Fibroblast of villous mesenchyme (primary cell): Measurements from ENCODE around the gene MPST. TPM values are rescaled to one million over a fixed set of nuclear protein-coding genes. Genes with fewer than 3 reads are reported as not detected.

Experiments used
- DNase-seq: peaks from one replicate; pipeline ENCODE4 v3.0.0-alpha.2; 2010; ENCODE audit warnings: low read depth
- H3K4me3 ChIP-seq: 2 replicates; pipeline ENCODE4 v1.5.1; 2011; ENCODE audit warnings: low read depth, mild to moderate bottlenecking, low read length
- total RNA-seq: library from RNA; depleted of rRNA; stranded (reverse); fragments of >200 nt; gene quantifications from 2 replicates; pipeline ENCODE4 v1.2.3, GENCODE V29; 2012
- TF ChIP-seq, protein P1 (sequence below): IDR thresholded peaks from 2 replicates; pipeline ENCODE4 v1.5.1; 2012; ENCODE audit warnings: low read depth, mild to moderate bottlenecking, low read length; ENCODE audit not compliant: insufficient read depth

MPST gene
- total RNA-seq, 1 donor, result 64.3 TPM

DNA sequence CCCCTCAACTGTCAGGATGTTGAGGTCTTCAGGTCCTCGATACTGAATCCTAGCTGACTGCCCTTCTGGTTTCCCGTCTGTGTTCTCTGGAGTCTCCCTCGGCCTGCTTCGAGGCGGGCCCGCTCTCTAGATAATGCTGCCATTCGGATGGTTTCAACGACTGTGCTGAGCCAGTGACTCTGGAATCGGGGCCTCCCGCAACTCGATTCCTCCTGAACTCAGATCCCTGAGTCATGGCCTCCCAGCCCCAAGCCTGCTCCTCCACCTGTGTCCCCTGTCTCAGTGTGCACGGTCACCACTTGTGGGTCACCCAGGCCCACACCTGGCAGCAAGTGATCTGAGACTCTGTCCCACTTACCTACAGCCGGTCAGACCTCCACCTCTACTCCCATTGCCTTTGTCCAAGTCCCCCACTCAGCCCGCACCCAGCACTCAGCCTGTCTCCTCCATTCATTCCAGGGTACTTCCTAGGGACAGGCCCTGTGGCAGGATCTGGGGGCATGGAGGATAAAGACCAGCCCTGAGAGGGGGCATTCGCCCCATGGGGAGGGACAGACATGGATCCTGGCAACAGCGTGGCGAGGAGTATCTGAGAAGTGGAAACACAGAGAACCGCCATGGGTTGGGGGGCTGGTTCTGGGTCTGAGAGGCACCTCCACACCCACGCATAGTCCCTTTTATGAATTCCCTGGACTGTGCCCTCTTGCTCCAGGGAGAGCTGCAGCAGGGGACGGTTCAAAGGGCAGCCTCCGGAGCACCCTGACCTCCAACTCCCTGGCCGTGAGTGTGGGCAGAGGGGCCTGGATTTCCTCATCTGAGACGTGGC is 14.3 kb downstream of the MPST start:
- no peak overlapping the region for H3K4me3 ChIP-seq
- DNase-seq, result no peak
- TF ChIP-seq, protein P1, sequence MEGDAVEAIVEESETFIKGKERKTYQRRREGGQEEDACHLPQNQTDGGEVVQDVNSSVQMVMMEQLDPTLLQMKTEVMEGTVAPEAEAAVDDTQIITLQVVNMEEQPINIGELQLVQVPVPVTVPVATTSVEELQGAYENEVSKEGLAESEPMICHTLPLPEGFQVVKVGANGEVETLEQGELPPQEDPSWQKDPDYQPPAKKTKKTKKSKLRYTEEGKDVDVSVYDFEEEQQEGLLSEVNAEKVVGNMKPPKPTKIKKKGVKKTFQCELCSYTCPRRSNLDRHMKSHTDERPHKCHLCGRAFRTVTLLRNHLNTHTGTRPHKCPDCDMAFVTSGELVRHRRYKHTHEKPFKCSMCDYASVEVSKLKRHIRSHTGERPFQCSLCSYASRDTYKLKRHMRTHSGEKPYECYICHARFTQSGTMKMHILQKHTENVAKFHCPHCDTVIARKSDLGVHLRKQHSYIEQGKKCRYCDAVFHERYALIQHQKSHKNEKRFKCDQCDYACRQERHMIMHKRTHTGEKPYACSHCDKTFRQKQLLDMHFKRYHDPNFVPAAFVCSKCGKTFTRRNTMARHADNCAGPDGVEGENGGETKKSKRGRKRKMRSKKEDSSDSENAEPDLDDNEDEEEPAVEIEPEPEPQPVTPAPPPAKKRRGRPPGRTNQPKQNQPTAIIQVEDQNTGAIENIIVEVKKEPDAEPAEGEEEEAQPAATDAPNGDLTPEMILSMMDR, result no peak

DNA sequence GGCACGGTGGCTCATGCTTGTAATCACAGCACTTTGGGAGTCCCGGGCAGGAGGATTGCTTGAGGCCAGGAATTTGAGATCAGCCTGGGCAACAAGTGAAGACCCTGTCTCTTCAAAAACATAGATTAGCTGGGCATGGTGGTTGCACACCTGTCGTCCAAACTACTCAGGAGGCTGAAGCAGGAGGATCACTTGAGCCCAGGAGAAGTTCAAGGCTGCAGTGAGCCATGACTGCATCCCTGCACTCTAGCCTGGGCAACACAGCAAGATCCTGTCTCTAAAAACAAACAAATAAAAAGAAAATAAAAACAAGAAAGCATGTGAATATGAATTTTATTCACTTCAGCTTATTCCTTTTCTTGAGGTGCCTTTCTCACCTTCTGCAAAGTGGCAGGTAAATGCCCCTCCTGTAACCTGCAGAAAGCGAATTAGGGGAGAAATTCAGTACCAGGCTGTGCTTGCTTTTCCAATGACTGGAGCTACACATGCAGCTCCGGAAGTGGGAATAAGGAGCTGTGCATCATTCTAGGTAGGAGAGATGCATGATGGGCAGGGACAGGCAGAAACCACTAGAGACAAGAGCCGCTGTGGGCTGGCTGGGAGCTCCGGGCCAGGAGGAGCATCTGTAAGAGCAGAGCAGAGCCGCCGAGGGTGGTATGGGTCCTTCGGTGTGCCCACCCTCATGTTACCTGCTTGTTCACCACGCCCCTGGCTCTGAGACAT is 17.3 kb downstream of the MPST start:
- no peak for DNase-seq
- no peak overlapping the region for H3K4me3 ChIP-seq
- TF ChIP-seq, protein P1, result no peak

DNA sequence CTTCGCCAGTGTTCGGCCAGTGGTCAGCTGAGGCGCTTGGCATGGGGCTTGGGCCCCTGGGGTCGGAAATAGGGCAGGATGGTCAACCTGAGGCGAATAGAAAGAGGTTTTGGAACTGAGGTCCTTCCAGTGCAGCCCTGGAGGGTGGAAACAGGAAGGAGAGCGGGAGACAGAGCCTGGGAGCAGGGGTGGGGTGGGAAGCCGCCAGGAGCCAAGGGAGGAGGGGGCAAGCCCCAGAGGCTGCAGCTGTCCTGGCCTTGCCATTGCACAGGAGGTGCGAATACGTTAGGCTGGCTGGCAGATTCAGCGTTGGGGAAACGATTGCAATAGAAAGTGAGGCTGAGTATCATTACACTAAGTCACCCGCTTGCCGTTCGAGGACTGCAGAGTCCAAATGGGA is 18.1 kb downstream of the MPST start:
- TF ChIP-seq, protein P1, result no peak
- no peak overlapping the region for H3K4me3 ChIP-seq
- no peak for DNase-seq

DNA sequence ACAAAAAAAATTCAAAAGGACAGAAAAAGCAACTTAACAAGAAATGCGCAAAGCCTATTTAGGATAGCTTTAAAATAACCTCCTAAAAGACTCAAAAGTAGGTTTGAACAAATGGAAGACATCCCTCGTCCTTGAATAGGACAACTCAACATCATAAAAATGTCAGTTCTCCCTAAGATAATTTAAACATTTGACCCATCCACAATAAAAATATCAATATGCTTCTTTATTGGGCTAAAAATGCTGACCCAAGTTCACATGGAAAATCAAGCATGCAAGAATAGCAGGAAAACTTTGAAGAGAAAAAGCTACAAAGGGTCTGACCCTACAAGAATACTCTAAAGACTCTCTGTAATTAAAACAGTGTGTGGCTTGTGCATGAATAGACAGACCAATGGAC is 19.9 kb downstream of the MPST start:
- no peak overlapping the region for H3K4me3 ChIP-seq
- DNase-seq, result no peak

DNA sequence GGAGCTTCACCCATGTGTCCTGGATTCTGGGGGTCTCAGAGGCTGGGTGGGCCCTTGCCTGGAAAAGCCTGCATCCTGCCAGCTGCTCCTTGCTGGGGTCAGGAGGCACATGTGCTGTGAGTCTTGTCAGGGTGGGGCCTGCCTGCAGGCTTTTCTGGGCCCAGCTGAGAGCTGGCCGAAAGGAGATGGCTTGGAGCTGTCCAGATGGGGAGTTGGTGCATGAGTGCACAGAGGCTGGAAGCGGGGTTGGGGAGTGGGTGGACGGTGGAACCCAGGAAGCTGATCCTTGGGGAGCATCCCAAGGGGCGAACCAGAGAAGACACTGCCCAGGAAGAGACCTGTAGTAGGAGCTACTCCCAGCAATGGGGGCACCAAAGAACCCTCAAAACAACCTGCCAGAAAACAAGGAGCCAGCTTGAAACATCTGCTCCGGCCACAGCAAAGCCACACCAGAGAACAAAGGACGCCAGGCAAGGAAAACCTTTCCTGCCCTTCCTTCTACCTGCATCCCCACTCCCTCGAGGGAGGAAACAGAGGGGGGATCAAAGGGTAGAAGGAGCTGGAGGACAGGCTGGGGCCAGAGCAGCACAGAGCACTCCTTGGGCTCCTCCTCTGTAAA is 23.8 kb downstream of the MPST start:
- TF ChIP-seq, protein P1, result no peak
- DNase-seq, result no peak
- no peak overlapping the region for H3K4me3 ChIP-seq

More for the DNA sequence above, 19.9 kb downstream of the MPST start:
- TF ChIP-seq, protein P1, result no peak

DNA sequence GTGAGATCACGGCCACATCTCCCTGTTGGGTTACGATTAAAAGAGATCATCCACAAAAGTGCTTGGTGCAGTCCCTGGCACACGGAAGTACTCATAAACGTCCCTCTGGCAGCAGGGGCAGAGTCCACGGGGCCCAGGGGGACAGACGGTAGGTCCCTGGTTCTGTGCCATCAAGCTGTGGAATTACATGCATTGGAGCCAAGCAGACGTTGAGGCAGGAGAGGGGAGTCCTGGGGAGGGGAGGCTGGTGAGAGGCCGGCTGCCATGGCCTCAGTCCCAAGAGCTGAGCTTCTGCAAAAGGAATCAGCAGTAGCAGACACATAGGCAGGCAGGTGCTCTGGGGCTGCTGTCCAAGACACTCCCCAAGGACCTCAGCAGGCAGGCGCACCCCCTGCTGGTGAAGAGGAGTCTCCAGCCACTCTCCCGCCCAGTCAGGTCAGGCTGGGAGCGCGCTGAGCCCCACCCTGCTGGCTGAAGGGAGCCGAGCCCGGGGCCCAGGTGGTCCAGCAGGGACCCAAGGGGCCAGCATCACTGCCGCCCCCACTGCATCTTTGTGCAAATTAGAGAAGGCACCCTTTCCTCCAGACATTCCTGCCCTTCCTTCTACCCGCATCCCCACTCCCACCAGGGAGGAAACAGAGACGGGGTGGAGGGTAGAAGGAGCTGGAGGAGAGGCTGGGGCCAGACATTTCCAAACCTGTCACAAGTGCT is 24.4 kb downstream of the MPST start:
- H3K4me3 ChIP-seq, result no peak overlapping the region
- peak; percentile 58 for DNase-seq
- TF ChIP-seq, protein P1, result peak; percentile 72
